Upper lobe of right lung (tissue), 1 donor: ENCODE data around the gene STAG1. TPM values are rescaled to one million over a fixed set of nuclear protein-coding genes. Genes with fewer than 3 reads are reported as not detected.

Source experiments
- ATAC-seq: fragments of 200-7000 bp; cut with Tn5 transposase; one replicate; pipeline ENCODE4 v1.9.1; 2020; ENCODE audit warnings: mild to moderate bottlenecking, moderate library complexity
- DNase-seq: peaks from one replicate; pipeline ENCODE4 v3.0.0-alpha.2; 2020
- H3K27ac ChIP-seq: fragments of 200-600 bp; one replicate; pipeline ENCODE4 v1.8.0; 2022
- H3K27me3 ChIP-seq: fragments of 200-600 bp; one replicate; pipeline ENCODE4 v1.8.0; 2022; ENCODE audit warnings: mild to moderate bottlenecking
- H3K36me3 ChIP-seq: fragments of 200-600 bp; one replicate; pipeline ENCODE4 v1.8.0; 2022
- H3K4me1 ChIP-seq: fragments of 200-600 bp; one replicate; pipeline ENCODE4 v1.8.0; 2022
- H3K4me3 ChIP-seq: fragments of 200-600 bp; one replicate; pipeline ENCODE4 v1.8.0; 2022; ENCODE audit warnings: mild to moderate bottlenecking
- H3K9me3 ChIP-seq: fragments of 200-600 bp; one replicate; pipeline ENCODE4 v1.8.0; 2022
- intact Hi-C: fragments of 100-400 bp; cut with DNase I; formaldehyde crosslinking; loops from one replicate; pipeline ENCODE4 v1.11.0; 2022
- total RNA-seq: library from RNA; stranded (reverse); fragmentation: NEBNext Ultra II Directional; extraction: Animal tissue kit (Norgen Biotek cat#: 25700); gene quantifications from one replicate; pipeline ENCODE4 v1.2.1, GENCODE V29; 2021
- TF ChIP-seq, protein P1 (sequence below): fragments of 200-600 bp; IDR thresholded peaks from one replicate; pipeline ENCODE4 v1.8.0; 2022; ENCODE audit warnings: antibody characterized with exemption
- donor health status: DM: no; HTN: yes; CAD: no; lungs with severe emphysema.

STAG1 gene
- total RNA-seq, 1 donor from 2014 or later = 40.8 TPM

DNA sequence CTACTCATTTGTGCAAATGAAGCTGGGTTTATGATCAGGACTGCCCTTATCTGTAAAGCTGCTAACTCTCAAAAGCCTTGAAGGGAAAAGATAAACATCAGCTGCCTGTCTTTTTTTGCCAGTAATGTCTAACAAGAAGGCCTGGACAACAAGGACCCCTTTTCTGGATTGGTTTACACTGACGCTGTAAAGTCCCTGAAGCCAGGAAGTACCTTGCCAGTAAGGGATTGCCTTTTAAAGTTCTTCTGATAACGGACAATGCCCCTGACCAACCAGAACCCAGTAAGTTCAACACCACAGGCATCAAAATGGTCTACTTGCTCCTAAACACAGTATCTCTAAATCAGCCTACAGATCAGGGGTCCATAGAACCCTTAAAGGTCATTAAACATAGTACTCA lies 324.0 kb downstream of the STAG1 start:
- Histone ChIP-seq H3K27ac (no peak overlapping the region), H3K27me3 (no peaks in the 10 kb centered on the region), H3K9me3 (no peaks in the 10 kb centered on the region), H3K4me1 (no peaks in the 10 kb centered on the region), H3K36me3 (peaks cover 11% of the 10 kb centered on the region), H3K4me3 (no peak overlapping the region)
- TF ChIP-seq, protein P1, sequence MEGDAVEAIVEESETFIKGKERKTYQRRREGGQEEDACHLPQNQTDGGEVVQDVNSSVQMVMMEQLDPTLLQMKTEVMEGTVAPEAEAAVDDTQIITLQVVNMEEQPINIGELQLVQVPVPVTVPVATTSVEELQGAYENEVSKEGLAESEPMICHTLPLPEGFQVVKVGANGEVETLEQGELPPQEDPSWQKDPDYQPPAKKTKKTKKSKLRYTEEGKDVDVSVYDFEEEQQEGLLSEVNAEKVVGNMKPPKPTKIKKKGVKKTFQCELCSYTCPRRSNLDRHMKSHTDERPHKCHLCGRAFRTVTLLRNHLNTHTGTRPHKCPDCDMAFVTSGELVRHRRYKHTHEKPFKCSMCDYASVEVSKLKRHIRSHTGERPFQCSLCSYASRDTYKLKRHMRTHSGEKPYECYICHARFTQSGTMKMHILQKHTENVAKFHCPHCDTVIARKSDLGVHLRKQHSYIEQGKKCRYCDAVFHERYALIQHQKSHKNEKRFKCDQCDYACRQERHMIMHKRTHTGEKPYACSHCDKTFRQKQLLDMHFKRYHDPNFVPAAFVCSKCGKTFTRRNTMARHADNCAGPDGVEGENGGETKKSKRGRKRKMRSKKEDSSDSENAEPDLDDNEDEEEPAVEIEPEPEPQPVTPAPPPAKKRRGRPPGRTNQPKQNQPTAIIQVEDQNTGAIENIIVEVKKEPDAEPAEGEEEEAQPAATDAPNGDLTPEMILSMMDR = no peak
- ATAC-seq = no peak
- DNase-seq = no peak
- intact Hi-C loops = no loop called here

DNA sequence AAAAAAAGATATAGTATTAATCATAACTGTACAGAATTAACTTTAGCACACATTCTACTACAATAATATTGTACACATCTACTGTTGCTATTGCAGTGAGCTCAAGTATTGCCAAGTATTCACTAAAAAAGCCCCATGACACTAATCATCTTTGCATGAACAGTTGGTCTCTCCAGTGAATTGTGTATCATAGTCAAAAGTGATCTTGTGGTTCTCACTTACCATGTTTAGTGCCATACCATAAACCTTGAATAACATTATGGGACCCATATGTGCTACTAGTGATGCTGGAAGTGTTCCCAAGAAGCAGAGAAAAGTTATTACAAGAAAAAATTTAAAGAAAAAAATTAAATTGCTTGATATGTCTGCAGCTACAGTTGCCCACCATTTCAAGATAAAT lies 324.9 kb downstream of the STAG1 start:
- ATAC-seq (no peak), DNase-seq (no peak)
- H3K36me3 ChIP-seq = peaks cover 5% of the 10 kb centered on the region
- H3K27me3 ChIP-seq = no peaks in the 10 kb centered on the region
- TF ChIP-seq, protein P1 = no peak
- H3K4me3 ChIP-seq = no peak overlapping the region
- no peak overlapping the region for H3K27ac ChIP-seq
- intact Hi-C loops = no loop called here
- no peaks in the 10 kb centered on the region for H3K9me3 ChIP-seq
- no peaks in the 10 kb centered on the region for H3K4me1 ChIP-seq

DNA sequence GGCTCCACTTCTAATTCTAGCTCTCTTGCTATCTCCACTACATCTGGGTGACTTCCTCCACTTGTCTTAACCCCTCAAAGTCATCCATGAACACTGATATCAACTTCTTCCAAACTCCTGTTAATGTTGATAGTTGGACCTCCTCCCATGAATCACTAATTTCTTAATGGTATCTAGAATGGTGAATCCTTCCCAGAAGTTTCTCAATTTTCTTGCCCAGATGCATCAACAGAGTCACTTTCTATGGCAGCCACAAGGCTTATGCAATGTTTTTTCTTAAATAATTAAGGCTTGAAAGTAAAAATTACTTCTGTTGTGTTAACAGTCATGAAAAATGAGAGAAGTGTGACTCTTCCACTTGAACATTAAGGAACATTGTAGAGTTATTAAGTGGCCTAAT lies 337.7 kb downstream of the STAG1 start:
- TF ChIP-seq, protein P1 = no peak
- H3K27ac ChIP-seq = no peak overlapping the region
- no peak for DNase-seq
- no peaks in the 10 kb centered on the region for H3K4me1 ChIP-seq
- H3K27me3 ChIP-seq = no peaks in the 10 kb centered on the region
- H3K9me3 ChIP-seq = no peaks in the 10 kb centered on the region
- intact Hi-C loops = no loop called here
- H3K4me3 ChIP-seq = no peak overlapping the region
- peaks cover 20% of the 10 kb centered on the region for H3K36me3 ChIP-seq
- ATAC-seq = no peak

DNA sequence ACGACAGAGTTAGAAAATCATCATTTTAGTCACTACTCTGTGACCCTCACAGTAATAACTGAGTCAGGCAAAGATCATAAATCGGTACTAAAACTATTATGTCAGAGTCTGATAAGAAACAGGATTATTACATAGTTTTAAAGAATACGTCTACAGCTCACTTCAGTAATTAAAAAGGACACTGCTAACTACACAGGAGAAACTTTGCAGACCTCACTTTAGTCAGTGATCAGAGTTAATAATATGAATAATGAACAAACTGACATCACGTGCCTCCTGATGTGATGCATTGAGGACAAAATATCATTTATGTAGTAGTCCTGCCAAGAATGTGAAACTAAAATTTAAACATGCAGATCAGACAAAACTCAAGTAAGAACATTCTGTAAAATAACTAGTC lies 339.9 kb downstream of the STAG1 start:
- no peaks in the 10 kb centered on the region for H3K4me1 ChIP-seq
- H3K27me3 ChIP-seq = no peaks in the 10 kb centered on the region
- TF ChIP-seq, protein P1 = no peak
- DNase-seq = no peak
- no peak overlapping the region for H3K4me3 ChIP-seq
- H3K27ac ChIP-seq = no peak overlapping the region
- no peak for ATAC-seq
- H3K36me3 ChIP-seq = peaks cover 6% of the 10 kb centered on the region
- no peaks in the 10 kb centered on the region for H3K9me3 ChIP-seq
- intact Hi-C loops = no loop called here

DNA sequence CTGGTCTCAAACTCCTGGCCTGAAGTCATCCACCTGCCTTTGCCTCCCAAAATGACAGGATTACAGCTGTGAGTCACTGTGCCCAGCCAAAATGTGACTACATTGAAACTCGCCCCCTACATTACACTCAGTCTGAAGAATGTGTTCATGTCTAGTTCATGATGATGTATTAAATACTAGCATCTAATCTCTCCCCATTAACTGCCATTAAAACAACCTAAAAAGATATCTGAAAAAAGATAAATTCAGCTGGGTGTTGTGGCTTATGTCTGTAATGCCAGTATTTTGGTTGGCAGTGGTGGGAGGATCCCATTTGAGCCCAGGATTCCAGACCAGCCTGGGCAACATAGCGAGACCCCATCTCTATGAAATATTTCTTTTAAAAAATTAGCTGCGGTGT lies 342.6 kb downstream of the STAG1 start:
- no peaks in the 10 kb centered on the region for H3K9me3 ChIP-seq
- DNase-seq (no peak), ATAC-seq (no peak)
- TF ChIP-seq, protein P1 = no peak
- H3K4me3 ChIP-seq = no peak overlapping the region
- no peaks in the 10 kb centered on the region for H3K4me1 ChIP-seq
- H3K27ac ChIP-seq = no peak overlapping the region
- H3K27me3 ChIP-seq = no peaks in the 10 kb centered on the region
- intact Hi-C loops = no loop called here
- peaks cover 6% of the 10 kb centered on the region for H3K36me3 ChIP-seq

DNA sequence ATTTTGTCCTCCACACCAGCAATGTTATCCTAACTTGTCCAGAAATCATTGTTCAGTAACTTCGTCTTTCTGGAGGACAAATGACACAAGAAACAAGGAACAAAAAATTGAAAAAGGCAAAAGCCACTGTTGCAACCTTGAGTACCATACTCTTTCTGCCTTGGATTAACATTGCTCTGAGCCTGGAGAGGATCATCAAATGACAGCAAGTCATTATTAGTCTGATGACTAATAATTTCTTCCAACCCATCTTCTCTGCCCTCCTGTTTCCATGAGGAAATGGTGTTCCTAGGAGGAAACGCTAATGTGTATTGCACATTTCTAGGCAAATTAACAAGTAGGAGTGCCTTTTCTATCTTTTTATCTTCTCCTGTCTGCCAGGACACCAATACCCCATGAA lies 348.1 kb downstream of the STAG1 start:
- no peak for ATAC-seq
- no peaks in the 10 kb centered on the region for H3K4me1 ChIP-seq
- peaks cover 6% of the 10 kb centered on the region for H3K36me3 ChIP-seq
- no peak overlapping the region for H3K27ac ChIP-seq
- H3K27me3 ChIP-seq = no peaks in the 10 kb centered on the region
- intact Hi-C loops = no loop called here
- H3K4me3 ChIP-seq = no peak overlapping the region
- no peak for DNase-seq
- H3K9me3 ChIP-seq = no peaks in the 10 kb centered on the region
- TF ChIP-seq, protein P1 = no peak
